SK-N-SH (cell line): Measurements from ENCODE around the gene DPP10.

Experiments
- CTCF ChIP-seq: fragments of 200-600 bp; sonication (generic); IDR thresholded peaks from 2 replicates; pipeline ENCODE4 v1.6.1; 2017; ENCODE audit warnings: antibody characterized with exemption, mild to moderate bottlenecking, moderate library complexity
- MXI1 ChIP-seq: IDR thresholded peaks from 2 replicates; pipeline ENCODE4 v1.6.1; 2012; ENCODE audit warnings: mild to moderate bottlenecking, low read depth, low read length, improper control_type of control experiment
- REST ChIP-seq: IDR thresholded peaks from 2 replicates; pipeline ENCODE4 v1.6.1; 2012; ENCODE audit warnings: mild to moderate bottlenecking, low read depth, low read length, moderate library complexity
- USF1 ChIP-seq: IDR thresholded peaks from 2 replicates; pipeline ENCODE4 v1.4.0; 2012; ENCODE audit warnings: low read depth, borderline replicate concordance
- TF ChIP-seq, protein P1 (sequence below): IDR thresholded peaks from 2 replicates; pipeline ENCODE4 v1.4.0; 2012; ENCODE audit warnings: low read depth
- TF ChIP-seq, protein P2 (sequence below): IDR thresholded peaks from 2 replicates; pipeline ENCODE4 v1.4.0; 2012; ENCODE audit warnings: low read depth, borderline replicate concordance

DNA sequence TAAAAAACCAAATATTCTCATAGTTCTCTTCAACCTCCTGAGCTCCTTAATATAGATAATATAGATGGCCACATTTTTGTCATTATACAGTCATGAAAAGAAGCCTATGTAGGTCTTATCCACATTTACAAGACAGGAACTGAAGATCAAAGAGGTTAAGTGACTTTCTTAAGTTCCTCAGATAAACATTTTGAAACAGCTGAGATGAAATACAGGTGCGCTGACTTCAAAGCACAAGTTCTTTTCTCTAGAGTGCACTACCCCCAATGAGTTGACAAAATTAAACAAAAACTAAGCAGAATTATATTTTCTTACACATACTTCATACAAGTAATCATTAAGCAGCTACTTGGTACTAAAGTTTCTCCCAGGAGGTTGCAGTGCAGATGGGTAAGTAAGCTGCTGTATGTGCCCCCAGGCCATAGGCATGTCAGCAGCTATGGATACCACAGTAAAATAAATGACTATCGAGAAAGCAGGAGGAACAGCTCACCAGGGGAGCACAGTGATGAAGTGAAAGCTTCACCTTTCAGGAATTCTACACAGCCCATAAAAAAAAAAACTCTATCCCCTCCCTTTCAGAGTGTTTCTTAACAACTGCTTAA, 199.8 kb downstream of the DPP10 start:
- TF ChIP-seq, protein P1, sequence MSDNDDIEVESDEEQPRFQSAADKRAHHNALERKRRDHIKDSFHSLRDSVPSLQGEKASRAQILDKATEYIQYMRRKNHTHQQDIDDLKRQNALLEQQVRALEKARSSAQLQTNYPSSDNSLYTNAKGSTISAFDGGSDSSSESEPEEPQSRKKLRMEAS, result no peak
- TF ChIP-seq MXI1 (no peak), USF1 (no peak), CTCF (no peak), REST (no peak)
- TF ChIP-seq, protein P2, sequence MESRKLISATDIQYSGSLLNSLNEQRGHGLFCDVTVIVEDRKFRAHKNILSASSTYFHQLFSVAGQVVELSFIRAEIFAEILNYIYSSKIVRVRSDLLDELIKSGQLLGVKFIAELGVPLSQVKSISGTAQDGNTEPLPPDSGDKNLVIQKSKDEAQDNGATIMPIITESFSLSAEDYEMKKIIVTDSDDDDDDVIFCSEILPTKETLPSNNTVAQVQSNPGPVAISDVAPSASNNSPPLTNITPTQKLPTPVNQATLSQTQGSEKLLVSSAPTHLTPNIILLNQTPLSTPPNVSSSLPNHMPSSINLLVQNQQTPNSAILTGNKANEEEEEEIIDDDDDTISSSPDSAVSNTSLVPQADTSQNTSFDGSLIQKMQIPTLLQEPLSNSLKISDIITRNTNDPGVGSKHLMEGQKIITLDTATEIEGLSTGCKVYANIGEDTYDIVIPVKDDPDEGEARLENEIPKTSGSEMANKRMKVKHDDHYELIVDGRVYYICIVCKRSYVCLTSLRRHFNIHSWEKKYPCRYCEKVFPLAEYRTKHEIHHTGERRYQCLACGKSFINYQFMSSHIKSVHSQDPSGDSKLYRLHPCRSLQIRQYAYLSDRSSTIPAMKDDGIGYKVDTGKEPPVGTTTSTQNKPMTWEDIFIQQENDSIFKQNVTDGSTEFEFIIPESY, result no peak
